ENCODE measurements around the gene KCNQ1. TPM values are rescaled to one million over a fixed set of nuclear protein-coding genes. Genes with fewer than 3 reads are reported as not detected.

Gene KCNQ1
- total RNA-seq, 1 experiment from 2014 or later = 2.3 TPM

- Histone ChIP-seq H3K79me1 (ENCODE audit: insufficient read depth, low read depth, low read length, poor library complexity, severe bottlenecking) (no peaks in the 10 kb centered on the region), H2AK5ac (ENCODE audit: insufficient read length, low read length) (no peak overlapping the region), H4K5ac (ENCODE audit: insufficient read length, low read depth, low read length) (no peak overlapping the region), H3K27me3 (ENCODE audit: insufficient read depth, low read length) (no peaks in the 10 kb centered on the region; the same call in 1 of the 2 replicates), H3K23ac (ENCODE audit: insufficient read length, low read depth, low read length) (no peak overlapping the region), H3K79me2 (ENCODE audit: insufficient read depth, low read length) (no peaks in the 10 kb centered on the region), H3K9me3 (ENCODE audit: control insufficient read depth, low read depth, low read length) (no peaks in the 10 kb centered on the region), H3T11ph (ENCODE audit: low read length) (no peak overlapping the region), H3K14ac (ENCODE audit: insufficient read depth, low read length) (no peak overlapping the region), H2BK20ac (ENCODE audit: low read depth, low read length, poor library complexity, severe bottlenecking) (no peak overlapping the region), H3K27ac (ENCODE audit: insufficient read length, low read depth, low read length) (no peak overlapping the region), H3K4me1 (ENCODE audit: insufficient read depth, low read length) (no peaks in the 10 kb centered on the region), H3K9ac (ENCODE audit: extremely low read depth, insufficient read length, low read length) (no peak overlapping the region), H4K20me1 (ENCODE audit: control insufficient read depth, insufficient read depth, insufficient read length) (no peaks in the 10 kb centered on the region), H2AFZ (ENCODE audit: low read length) (no peak overlapping the region), H2BK5ac (ENCODE audit: insufficient read length, low read length) (no peak overlapping the region), H3K23me2 (ENCODE audit: insufficient read length, low read depth, low read length, poor library complexity, severe bottlenecking) (no peaks in the 10 kb centered on the region), H3K4me2 (ENCODE audit: insufficient read depth, insufficient read length, low read length) (no peak overlapping the region), H2BK120ac (ENCODE audit: low read depth, low read length, poor library complexity, severe bottlenecking) (no peak overlapping the region), H2BK15ac (ENCODE audit: low read depth, low read length) (no peak overlapping the region), H3K56ac (ENCODE audit: insufficient read length, low read depth, low read length) (no peak overlapping the region), H4K91ac (ENCODE audit: insufficient read length, low read depth, low read length) (no peak overlapping the region), H4K8ac (replicated peaks; ENCODE audit: insufficient read length, low read depth, low read length) (no peak overlapping the region), H3K18ac (ENCODE audit: insufficient read length, low read depth, low read length) (no peak overlapping the region), H3K4ac (ENCODE audit: low read depth, low read length) (no peak overlapping the region), H2BK12ac (ENCODE audit: insufficient read length, low read depth, low read length) (no peak overlapping the region)
- Mint-ChIP-seq H3K36me3 (ENCODE audit: insufficient read depth in 1 of 3, low read depth in 3 of 3) (no peaks in the 10 kb centered on the region), H3K4me3 (no peak overlapping the region), H3K27ac (peak overlapping the region in 1 of 3 experiments; percentile 37; a peak in 1 of 7 replicates), H3K9me3 (no peaks in the 10 kb centered on the region), H3K4me1 (peaks cover 36 to 41% of the 10 kb centered on the region in 2 experiments), H3K27me3 (ENCODE audit: low read depth) (peaks cover 71% of the 10 kb centered on the region)
- DNase-seq = no peak
- WGBS (ENCODE audit: extremely low coverage, insufficient read length, low lambda C conversion rate) = no CpG with 5 or more reads among the region's 12 CpGs
- TF ChIP-seq CTCF (conservative IDR thresholded peaks at IDR 0.05) = no peak
Observed at GRCh38 chr11:2837651-2838050, 392.8 kb downstream of the KCNQ1 start.

All from H9 (cell line).